GM23248 (cell line): ENCODE results near the gene OSBPL6.

Experiments
- EZH2 ChIP-seq: fragments of 200-600 bp; sonication (generic); IDR thresholded peaks from 2 replicates; pipeline ENCODE4 v1.6.1; 2018; ENCODE audit warnings: antibody characterized with exemption, mild to moderate bottlenecking; ENCODE audit not compliant: insufficient read depth, poor library complexity, severe bottlenecking
- EZH2phosphoT487 ChIP-seq: fragments of 200-600 bp; sonication (generic); IDR thresholded peaks from 2 replicates; pipeline ENCODE4 v1.6.1; 2018; ENCODE audit warnings: antibody characterized with exemption, moderate library complexity, mild to moderate bottlenecking, low read depth; ENCODE audit not compliant: insufficient read depth

GRCh38 chr2:178279636-178280035 is 85.3 kb downstream of the OSBPL6 start:
- no peak for TF ChIP-seq EZH2
- no peak for TF ChIP-seq EZH2phosphoT487
